Measurements from ENCODE around the gene METTL25.

The METTL25 gene

GRCh38 chr12:82474181-82474797 is 116.0 kb downstream of the METTL25 start:
- no peak for DNase-seq

DNA sequence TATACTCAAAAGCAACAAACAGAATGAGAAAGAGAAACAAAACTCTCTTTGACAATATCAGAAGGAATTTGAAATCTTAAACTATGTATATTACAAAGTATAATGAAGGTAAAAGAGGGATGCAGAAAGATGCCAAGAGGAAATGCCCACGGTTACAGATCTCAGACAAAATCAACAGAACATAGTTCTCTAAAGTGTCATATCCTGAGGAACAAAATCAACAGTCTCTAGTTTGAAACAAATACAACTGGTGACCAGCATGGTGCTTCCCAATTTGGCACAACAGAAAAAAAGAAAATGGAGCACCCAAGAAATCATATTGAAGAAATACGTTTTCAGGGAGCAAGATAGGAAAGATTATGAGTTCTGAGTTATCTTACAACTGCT is 116.5 kb downstream of the METTL25 start:
- DNase-seq: no peak

DNA sequence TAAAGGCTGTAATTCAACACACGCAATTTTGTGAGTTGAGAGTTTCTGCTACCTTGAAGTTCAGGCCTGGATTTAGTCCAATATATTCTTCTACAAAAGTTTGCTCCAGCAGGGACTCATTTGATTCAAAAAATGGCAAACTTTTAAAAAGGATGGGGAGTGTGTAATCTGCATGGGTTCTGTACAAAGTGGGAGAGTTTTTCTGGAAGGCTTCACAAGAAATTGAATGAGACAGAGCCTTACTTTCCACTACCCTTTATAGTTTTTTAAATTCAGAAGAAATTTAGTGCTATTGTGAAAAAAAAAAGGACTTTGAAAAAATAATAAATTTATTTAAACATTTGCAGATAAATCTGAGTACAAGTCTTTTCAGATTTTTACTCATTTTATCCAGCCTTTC is 116.9 kb downstream of the METTL25 start:
- no peak for DNase-seq

DNA sequence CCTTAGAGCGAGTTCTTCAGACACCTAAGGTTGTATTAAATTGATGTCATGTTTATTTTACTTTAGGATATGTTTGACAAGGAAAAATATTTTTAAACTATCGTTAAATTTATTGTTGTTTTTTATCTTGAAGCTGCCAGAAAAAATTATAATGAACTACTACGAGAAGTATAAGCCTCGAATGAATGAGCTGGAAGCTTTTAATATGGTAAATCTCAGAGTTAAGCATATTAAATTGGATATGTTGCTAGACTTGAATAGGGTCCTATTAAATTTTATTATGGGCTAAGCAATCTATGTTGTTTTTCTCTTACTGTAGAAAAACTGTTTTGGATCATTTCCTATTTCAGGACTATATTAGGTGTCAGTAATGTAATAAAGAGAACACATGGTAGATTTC is 118.2 kb downstream of the METTL25 start:
- no peak for DNase-seq

- DNase-seq: no peak
These were observed 121.2 kb downstream of the METTL25 start for GRCh38 chr12:82479511-82479910.

GRCh38 chr12:82480606-82481005 is 122.3 kb downstream of the METTL25 start:
- DNase-seq: no peak

DNA sequence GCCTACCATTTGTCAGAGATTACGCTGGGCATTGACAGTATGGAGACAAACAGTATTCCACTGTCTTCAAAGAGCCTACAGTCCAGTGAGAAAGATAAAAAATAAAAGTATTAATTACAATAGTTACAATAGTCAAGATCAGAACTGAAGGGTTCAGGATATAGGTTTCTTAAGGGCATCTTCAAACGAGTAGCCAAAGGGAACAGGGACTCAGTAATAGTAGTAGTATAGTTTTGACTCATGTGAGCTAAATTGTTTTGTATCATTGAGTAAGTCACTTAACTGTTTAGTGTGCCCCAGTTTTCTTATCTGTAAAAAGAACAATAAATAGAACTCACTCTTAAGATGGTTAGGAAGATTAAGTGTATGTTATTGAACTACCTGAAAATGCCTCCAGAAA is 123.6 kb downstream of the METTL25 start:
- no peak for DNase-seq

DNA sequence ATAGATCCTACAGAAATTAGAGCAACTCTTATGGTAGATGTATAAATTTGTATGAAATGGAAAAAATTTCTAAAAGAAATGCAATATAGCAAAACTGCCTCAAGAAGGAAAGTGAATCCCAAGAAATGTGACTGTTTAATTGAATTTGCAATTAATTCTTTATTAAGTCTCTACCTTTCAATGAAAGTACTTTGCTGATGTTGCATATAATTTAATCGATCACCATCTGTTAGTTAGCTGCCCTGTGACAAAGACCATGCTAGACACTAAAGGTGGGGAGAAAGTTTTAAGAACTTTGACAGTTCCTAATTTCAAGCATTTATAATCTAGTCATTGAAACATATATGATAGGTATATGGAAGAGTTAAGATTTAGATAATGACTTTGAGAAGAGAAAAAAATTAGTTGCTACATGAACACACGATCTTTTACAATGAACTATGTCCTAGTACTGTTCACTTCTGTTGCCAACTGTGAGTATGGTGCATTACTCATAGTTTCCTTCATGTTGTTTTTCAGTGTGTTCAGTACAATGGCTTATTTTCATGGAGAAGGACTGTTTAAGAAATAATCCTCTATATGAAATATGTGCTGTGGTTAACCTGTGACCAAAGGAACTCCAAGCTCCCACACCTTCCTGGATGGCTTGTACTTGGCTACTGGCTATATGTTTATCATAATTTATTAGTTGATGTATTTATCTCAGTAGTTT is 128.4 kb downstream of the METTL25 start:
- no peak for DNase-seq

DNA sequence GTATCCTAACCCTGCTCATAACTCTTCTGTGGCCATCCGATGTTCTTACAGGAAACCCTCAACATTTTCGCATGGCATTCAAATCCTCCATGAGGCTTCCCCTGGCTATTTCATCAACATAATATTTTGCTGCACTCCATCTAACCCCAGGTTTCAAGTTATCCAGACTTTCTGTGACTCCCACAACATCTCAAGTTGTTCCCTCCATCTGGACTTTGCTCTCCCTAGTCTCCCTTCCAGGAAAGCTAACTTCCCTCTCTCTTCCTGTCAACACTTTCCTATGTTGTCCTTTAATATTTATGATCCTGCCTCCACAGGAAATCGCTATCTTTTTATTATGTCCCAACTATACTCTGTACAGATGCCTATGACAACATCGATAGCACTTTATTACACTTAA is 146.1 kb downstream of the METTL25 start:
- DNase-seq: no peak

DNA sequence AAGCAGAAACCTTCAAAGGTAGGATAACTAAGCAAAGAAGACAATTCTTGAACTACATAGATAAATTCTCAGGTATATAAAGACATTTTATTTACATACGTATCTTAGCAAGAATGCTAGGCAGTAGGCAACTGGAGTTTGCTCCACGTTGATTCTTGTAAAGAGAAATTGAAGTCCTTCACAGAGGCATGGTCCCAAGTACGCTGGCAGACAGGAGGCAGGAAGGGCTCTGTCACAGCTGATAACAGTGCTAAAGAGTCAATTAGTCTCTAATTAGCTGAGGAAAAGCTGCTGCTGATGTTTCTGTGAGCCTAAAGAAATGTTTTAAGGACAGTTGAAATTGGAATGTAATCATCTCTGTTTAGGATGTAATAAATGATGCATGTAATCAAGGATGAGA is 146.8 kb downstream of the METTL25 start:
- no peak for DNase-seq

GRCh38 chr12:82507686-82508085 is 149.4 kb downstream of the METTL25 start:
- DNase-seq: no peak

DNA sequence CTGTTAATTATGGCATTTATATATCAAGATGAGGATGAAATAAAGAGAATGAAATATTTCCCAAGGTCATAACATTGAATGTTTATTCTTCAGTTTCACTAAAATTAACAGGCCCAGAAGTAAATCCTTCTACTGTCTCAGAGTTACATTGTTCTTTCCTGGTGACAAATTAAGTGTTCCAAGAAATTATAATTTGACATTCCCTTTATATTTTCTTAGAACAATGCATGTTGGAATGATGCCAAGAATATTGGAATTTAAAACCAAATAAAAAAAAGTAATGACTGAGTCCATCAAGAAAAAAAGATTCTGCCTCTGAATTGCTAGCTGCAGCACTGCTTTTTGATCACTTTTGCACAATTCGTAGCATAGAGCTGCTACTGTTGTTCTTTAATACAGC is 152.1 kb downstream of the METTL25 start:
- no peak for DNase-seq

DNA sequence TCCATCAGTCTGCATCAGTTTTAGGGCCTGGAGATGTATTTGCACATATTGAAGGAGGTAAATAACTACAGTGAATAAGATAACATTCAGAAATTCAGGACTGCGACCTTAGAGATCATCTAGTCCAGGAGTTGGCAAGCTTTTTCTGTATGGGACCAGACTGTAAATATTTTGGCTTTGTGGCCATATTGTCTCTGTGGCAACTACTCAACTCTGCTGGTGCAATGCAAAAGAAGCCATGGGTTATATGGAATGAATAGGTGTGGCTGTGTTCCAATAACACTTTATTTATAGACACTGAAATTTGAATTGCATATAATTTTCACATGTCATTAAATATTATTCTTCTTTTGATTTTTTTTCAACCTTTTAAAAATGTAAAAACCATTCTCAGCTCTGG is 156.6 kb downstream of the METTL25 start:
- DNase-seq: no peak

GRCh38 chr12:82515652-82516051 is 157.3 kb downstream of the METTL25 start:
- no peak for DNase-seq

DNA sequence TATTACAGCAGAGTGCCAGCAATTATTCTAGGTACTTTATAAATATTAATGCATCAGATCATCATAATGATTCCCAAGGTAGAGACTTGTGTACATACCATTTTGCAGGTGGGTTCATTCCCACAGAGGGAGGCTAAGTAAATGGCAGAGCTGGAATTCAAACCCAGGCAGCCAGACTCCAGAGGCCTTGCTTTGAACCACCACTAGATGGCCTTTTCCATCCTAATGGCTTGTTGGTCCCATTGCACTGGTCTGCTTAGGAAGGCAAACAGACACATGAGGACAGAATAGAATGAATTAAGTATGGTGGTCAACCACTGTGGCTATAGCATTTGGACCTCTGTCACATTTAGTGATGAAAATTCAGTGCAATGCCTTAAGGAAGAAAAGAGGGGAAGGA is 158.7 kb downstream of the METTL25 start:
- DNase-seq: no peak

GRCh38 chr12:82517808-82518207 is 159.5 kb downstream of the METTL25 start:
- DNase-seq: no peak

DNA sequence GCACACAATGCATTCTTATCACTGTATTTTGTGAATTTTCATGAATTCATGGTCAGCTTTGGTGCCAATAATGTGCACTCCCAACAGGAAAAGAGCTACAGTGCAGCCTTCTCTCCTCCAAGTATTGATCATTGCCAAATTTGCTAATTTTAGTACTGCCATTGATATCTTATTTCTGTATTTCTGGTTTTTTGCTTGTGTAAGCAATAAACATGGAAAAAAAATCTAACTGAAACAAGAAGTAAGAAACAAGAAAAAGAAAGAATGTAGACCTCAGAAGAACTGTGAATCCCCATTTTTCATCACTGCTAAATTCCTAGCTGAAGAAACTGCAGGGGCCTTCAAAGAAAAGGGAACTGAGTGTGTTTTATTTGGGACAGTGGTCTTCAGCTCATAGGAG is 161.2 kb downstream of the METTL25 start:
- no peak for DNase-seq

DNA sequence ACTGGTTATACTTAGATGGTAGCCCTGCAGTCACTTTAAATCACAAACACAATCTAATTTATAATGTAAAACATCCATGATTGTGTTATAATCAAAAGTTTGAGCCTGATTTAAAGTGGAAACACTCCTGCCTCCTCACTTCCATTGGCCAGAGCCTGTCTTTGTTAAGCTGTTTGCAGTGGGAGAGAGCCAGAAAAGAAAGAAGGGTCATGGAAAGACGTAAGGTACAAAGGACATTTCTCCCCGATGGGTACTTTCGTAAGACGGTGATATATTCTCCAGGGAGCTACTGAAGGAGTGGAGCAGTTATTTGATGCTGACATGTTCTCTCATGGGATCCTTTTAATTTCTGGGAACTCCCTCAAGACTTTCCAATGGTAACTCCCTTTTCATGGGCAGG is 164.0 kb downstream of the METTL25 start:
- DNase-seq: no peak

DNA sequence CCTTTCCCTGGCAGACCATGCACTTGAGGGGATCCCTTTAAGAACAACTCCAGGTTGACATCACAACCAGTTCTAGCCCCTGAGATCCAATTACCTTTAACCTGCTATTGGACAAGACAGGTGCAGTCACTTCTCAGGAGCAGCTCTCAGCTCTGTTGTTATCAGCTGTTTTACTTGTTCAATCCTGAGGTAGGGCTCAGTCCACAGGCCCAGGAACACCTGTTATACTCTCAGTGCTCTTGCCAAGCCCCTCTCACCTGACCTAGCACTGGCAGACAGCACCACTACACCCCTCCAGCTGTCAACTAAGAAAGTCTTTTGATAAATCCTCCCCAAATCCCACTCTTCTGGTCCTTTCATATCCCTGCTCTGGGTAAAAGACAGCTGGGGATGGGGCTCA is 164.4 kb downstream of the METTL25 start:
- no peak for DNase-seq

DNA sequence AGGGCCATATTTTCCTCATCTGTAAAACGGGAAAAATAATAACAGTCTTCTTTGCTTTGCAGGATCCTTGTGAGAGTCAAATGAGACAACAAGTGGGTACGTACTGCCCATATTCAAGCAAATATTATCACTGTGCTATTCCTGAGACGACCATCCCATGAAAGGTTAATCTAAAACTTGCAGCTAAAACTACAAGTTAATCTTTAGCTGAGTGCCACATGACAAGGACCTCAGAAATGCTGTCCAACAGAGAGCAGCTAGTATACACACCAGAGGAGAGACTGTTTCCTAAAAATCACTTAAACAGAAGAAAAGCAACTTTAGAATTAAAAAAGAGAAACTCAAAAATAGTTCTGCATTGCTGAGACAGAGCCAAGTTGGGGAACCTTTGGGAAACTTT is 165.7 kb downstream of the METTL25 start:
- DNase-seq: no peak

DNA sequence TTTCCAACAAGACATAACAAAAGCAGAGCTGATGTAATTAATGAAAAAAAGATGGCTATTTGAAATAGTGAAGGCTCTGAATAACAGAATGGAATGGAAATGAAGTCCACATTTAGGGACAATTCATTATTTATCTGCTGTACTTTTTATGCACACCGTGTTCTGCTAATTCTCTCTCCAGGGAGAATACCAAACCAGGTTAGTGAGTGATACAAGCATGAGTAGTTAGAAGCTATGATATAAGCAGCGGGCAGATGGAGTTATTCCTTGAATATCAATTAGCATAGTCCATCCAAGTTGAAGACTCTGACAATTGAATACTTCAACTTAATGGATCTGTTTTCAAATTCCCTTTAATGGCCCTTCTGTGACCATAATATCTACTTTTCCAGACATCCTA is 166.3 kb downstream of the METTL25 start:
- no peak for DNase-seq

DNA sequence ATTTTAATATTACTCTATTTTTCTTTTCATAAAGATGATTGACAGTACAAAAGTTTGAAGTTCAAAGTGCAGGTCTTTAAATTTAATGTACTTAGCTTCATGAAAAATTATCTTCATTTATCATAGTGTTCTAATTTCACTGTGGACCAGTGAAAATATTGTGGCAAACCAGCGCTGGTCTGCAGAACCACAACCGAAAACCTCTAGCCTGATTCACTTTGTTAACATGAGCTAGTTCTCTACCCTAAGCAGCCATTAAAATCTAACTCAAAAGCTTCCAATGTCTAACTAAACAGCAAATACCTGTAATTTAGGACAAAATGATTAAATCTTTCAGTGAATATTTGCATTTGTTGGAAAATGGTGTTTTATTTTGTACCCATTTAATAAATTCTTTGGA is 167.3 kb downstream of the METTL25 start:
- DNase-seq: no peak

DNA sequence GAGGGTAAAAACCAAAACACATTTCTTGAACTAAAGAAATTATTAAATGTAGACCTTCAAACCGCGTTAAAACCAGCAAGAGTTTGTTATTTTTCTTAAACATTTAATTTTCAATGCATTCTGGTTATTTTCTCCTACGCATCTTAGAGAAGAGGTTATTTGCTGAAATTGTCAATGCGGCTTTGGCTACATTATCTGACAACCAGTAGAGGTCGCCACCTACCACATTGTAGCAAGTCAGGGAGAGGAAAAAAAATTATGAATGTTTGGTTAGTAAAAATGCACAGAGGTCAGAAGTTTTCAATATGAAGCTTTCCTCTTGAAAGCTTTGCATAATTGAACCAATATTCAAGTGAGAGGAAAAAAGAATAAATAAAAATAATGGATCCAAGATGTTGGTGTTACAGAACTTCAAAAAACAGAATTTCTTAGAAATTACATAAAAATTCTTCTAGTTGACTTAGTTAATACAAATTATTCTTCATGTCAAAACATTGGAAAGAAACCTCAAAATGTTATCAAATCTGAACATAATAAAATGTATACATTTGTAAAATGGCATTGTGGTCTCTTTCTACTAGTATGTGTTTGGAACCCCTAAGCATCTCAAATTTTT is 168.9 kb downstream of the METTL25 start:
- no peak for DNase-seq
